HG02798 (cell line): ENCODE data around the gene KIF13A.
"Not testable (repeated sequence)": the region's sequence is repeated elsewhere in the genome, so short reads cannot be mapped to it uniquely, and the experiment has no call there.

Experiments
- ATAC-seq: cut with Tn5 transposase; IDR thresholded peaks from one replicate; pipeline ENCODE4 v1.9.1; 2021; ENCODE audit warnings: mild to moderate bottlenecking; ENCODE audit not compliant: unreplicated experiment, poor library complexity

The KIF13A gene

GRCh38 chr6:17878734-17879133 is 108.7 kb downstream of the KIF13A start:
- no peak for ATAC-seq

- ATAC-seq = no peak
These were observed 109.5 kb downstream of the KIF13A start for GRCh38 chr6:17877895-17878440.

GRCh38 chr6:17877196-17877894 is 110.1 kb downstream of the KIF13A start:
- ATAC-seq = no peak

GRCh38 chr6:17874753-17875152 is 112.7 kb downstream of the KIF13A start:
- ATAC-seq = no peak

GRCh38 chr6:17872908-17873307 is 114.5 kb downstream of the KIF13A start:
- ATAC-seq = no peak

- no peak for ATAC-seq
These were observed 115.6 kb downstream of the KIF13A start for GRCh38 chr6:17871836-17872235.

- ATAC-seq = no peak
These were observed 116.3 kb downstream of the KIF13A start for GRCh38 chr6:17871189-17871519.

- no peak for ATAC-seq
These were observed 116.9 kb downstream of the KIF13A start for GRCh38 chr6:17870300-17871188.

- ATAC-seq = no peak
These were observed 117.7 kb downstream of the KIF13A start for GRCh38 chr6:17869753-17870050.

GRCh38 chr6:17869010-17869752 is 118.3 kb downstream of the KIF13A start:
- no peak for ATAC-seq

GRCh38 chr6:17867880-17868279 is 119.6 kb downstream of the KIF13A start:
- ATAC-seq = no peak

GRCh38 chr6:17866876-17867444 is 120.5 kb downstream of the KIF13A start:
- ATAC-seq = no peak

GRCh38 chr6:17865798-17866725 is 121.4 kb downstream of the KIF13A start:
- ATAC-seq = no peak

GRCh38 chr6:17865243-17865642 is 122.2 kb downstream of the KIF13A start:
- ATAC-seq = no peak

GRCh38 chr6:17863901-17864754 is 123.3 kb downstream of the KIF13A start:
- ATAC-seq = no peak

GRCh38 chr6:17861361-17861760 is 126.1 kb downstream of the KIF13A start:
- no peak for ATAC-seq

GRCh38 chr6:17859846-17860245 is 127.6 kb downstream of the KIF13A start:
- ATAC-seq = no peak

GRCh38 chr6:17858584-17858983 is 128.9 kb downstream of the KIF13A start:
- no peak for ATAC-seq

GRCh38 chr6:17857188-17857587 is 130.2 kb downstream of the KIF13A start:
- not testable (repeated sequence) for ATAC-seq
